ENCODE results near the gene NBEAL2. TPM values are rescaled to one million over a fixed set of nuclear protein-coding genes. Genes with fewer than 3 reads are reported as not detected.

NBEAL2 gene
- total RNA-seq, 4 donors from 2014 or later: 12.3 to 23.2 (median 20.4) TPM

GRCh38 chr3:46935168-46935858 lies 44.2 kb upstream of the NBEAL2 start:
- no peak for TF ChIP-seq POLR2A (IDR thresholded peaks at IDR 0.05)
- TF ChIP-seq CTCF (IDR thresholded peaks at IDR 0.05): peak in 3 of 4 experiments; percentile 75 to 82 (median 79)
- no peak for TF ChIP-seq EP300 (IDR thresholded peaks at IDR 0.05)
- TF ChIP-seq POLR2AphosphoS5 (IDR thresholded peaks at IDR 0.05): peak; percentile 92
- Histone ChIP-seq H3K27me3 (no peaks in the 10 kb centered on the region), H3K4me3 (no peak overlapping the region), H3K9me3 (no peaks in the 10 kb centered on the region), H3K27ac (peak overlapping the region; percentile 56 to 90 (median 84)), H3K36me3 (peaks cover 0 to 15% of the 10 kb centered on the region in 2 donors), H3K4me1 (peaks cover 26 to 100% (median 64%) of the 10 kb centered on the region in 3 donors)
- peak; percentile 94 for ATAC-seq
- WGBS, 2 donors (ENCODE audit: low coverage in 1 of 2): 20 to 40% methylated on average over 1 of the region's 7 CpGs

GRCh38 chr3:46935989-46936558 lies 43.4 kb upstream of the NBEAL2 start:
- H3K4me3 ChIP-seq: no peak overlapping the region
- H3K4me1 ChIP-seq: peaks cover 19 to 95% (median 56%) of the 10 kb centered on the region in 3 donors
- H3K36me3 ChIP-seq: peaks cover 0 to 23% of the 10 kb centered on the region in 2 donors
- no peak for ATAC-seq
- no peaks in the 10 kb centered on the region for H3K27me3 ChIP-seq
- 60 to 80% methylated on average over 6 of the region's 7 CpGs for WGBS, 2 donors (ENCODE audit: low coverage in 1 of 2)
- H3K9me3 ChIP-seq: no peaks in the 10 kb centered on the region
- peak overlapping the region; percentile 56 to 90 (median 84) for H3K27ac ChIP-seq
- TF ChIP-seq CTCF (IDR thresholded peaks at IDR 0.05): no peak
- no peak for TF ChIP-seq POLR2AphosphoS5 (IDR thresholded peaks at IDR 0.05)
- no peak for TF ChIP-seq EP300 (IDR thresholded peaks at IDR 0.05)
- TF ChIP-seq POLR2A (IDR thresholded peaks at IDR 0.05): no peak

- H3K27me3 ChIP-seq: no peaks in the 10 kb centered on the region
- TF ChIP-seq POLR2A (IDR thresholded peaks at IDR 0.05) (no peak), POLR2AphosphoS5 (IDR thresholded peaks at IDR 0.05) (no peak), EP300 (IDR thresholded peaks at IDR 0.05) (no peak), CTCF (IDR thresholded peaks at IDR 0.05) (no peak)
- H3K4me1 ChIP-seq: peaks cover 13 to 88% (median 49%) of the 10 kb centered on the region in 3 donors
- H3K4me3 ChIP-seq: no peak overlapping the region
- ATAC-seq: no peak
- no peaks in the 10 kb centered on the region for H3K9me3 ChIP-seq
- H3K36me3 ChIP-seq: peaks cover 0 to 23% of the 10 kb centered on the region in 2 donors
- peak overlapping the region; percentile 56 to 90 (median 84) for H3K27ac ChIP-seq
- WGBS, 2 donors (ENCODE audit: low coverage in 1 of 2): 60 to 79% methylated on average over 1 to 4 of the region's 5 CpGs
These were observed 42.7 kb upstream of the NBEAL2 start for GRCh38 chr3:46936733-46937250.

- no peaks in the 10 kb centered on the region for H3K27me3 ChIP-seq
- ATAC-seq: no peak
- H3K9me3 ChIP-seq: no peaks in the 10 kb centered on the region
- peak overlapping the region in 3 of 4 donors; percentile 25 to 86 (median 34) for H3K27ac ChIP-seq
- 90 to 100% methylated on average over 1 of the region's 2 CpGs for WGBS, 2 donors (ENCODE audit: low coverage in 1 of 2)
- no peak for TF ChIP-seq POLR2AphosphoS5 (IDR thresholded peaks at IDR 0.05)
- TF ChIP-seq CTCF (IDR thresholded peaks at IDR 0.05): no peak
- TF ChIP-seq POLR2A (IDR thresholded peaks at IDR 0.05): no peak
- TF ChIP-seq EP300 (IDR thresholded peaks at IDR 0.05): no peak
- peaks cover 10 to 87% (median 38%) of the 10 kb centered on the region in 3 donors for H3K4me1 ChIP-seq
- no peak overlapping the region for H3K4me3 ChIP-seq
- H3K36me3 ChIP-seq: peaks cover 0 to 23% of the 10 kb centered on the region in 2 donors
These were observed 41.3 kb upstream of the NBEAL2 start for GRCh38 chr3:46938118-46938517.
